IPS-18c (cell line): ENCODE data around the gene KIF5A.

Experiments used
- H3K4me3 ChIP-seq: 2 replicates; pipeline ENCODE4 v1.7.0; 2013; ENCODE audit warnings: low read depth, mild to moderate bottlenecking, low read length, moderate library complexity; ENCODE audit not compliant: insufficient read depth
- H3K9me3 ChIP-seq: one replicate; pipeline ENCODE4 v1.6.1; 2013; ENCODE audit warnings: mild to moderate bottlenecking, low read length, moderate library complexity; ENCODE audit not compliant: control insufficient read depth, insufficient read depth

The KIF5A gene

GRCh38 chr12:57518176-57518919 lies 31.5 kb upstream of the KIF5A start:
- H3K4me3 ChIP-seq: no peak overlapping the region
- H3K9me3 ChIP-seq: no peaks in the 10 kb centered on the region

- no peaks in the 10 kb centered on the region for H3K9me3 ChIP-seq
- peak overlapping the region; percentile 83 for H3K4me3 ChIP-seq
Measured at GRCh38 chr12:57518920-57519795, 30.7 kb upstream of the KIF5A start.

GRCh38 chr12:57519796-57520052 lies 30.1 kb upstream of the KIF5A start:
- no peaks in the 10 kb centered on the region for H3K9me3 ChIP-seq
- H3K4me3 ChIP-seq: peak overlapping the region; percentile 83

GRCh38 chr12:57520053-57520818 lies 29.6 kb upstream of the KIF5A start, which contains the start of gene DDIT3:
Gene DDIT3 (minus strand): TSS chr12:57520514. CDS start chr12:57517406, 3,108 bp downstream.
- H3K4me3 ChIP-seq: peak within 1 kb of the TSS; percentile 83
- H3K9me3 ChIP-seq: no peaks in the 10 kb centered on the region

- Histone ChIP-seq H3K4me3 (peak overlapping the region; percentile 49), H3K9me3 (no peaks in the 10 kb centered on the region)
Measured at GRCh38 chr12:57521525-57522010, 28.3 kb upstream of the KIF5A start.

GRCh38 chr12:57522011-57522886 lies 27.6 kb upstream of the KIF5A start, which contains the start of gene MBD6:
Gene MBD6 (plus strand): TSS chr12:57522824. CDS start chr12:57524304, 1,480 bp downstream.
- Histone ChIP-seq H3K4me3 (peak within 1 kb of the TSS; percentile 83), H3K9me3 (no peaks in the 10 kb centered on the region)

- Histone ChIP-seq H3K4me3 (peak overlapping the region; percentile 83), H3K9me3 (no peaks in the 10 kb centered on the region)
Measured at GRCh38 chr12:57522887-57523705, 26.7 kb upstream of the KIF5A start.

GRCh38 chr12:57523706-57524614 lies 25.9 kb upstream of the KIF5A start:
- Histone ChIP-seq H3K4me3 (peak overlapping the region; percentile 83), H3K9me3 (no peaks in the 10 kb centered on the region)

- Histone ChIP-seq H3K4me3 (no peak overlapping the region), H3K9me3 (no peaks in the 10 kb centered on the region)
Measured at GRCh38 chr12:57524814-57525614, 24.8 kb upstream of the KIF5A start.

- H3K4me3 ChIP-seq: no peak overlapping the region
- no peaks in the 10 kb centered on the region for H3K9me3 ChIP-seq
Measured at GRCh38 chr12:57525615-57526383, 24.0 kb upstream of the KIF5A start.

GRCh38 chr12:57526477-57527126 lies 23.2 kb upstream of the KIF5A start:
- H3K9me3 ChIP-seq: no peaks in the 10 kb centered on the region
- H3K4me3 ChIP-seq: no peak overlapping the region

- Histone ChIP-seq H3K9me3 (no peaks in the 10 kb centered on the region), H3K4me3 (no peak overlapping the region)
Measured at GRCh38 chr12:57527184-57527583, 22.7 kb upstream of the KIF5A start.

GRCh38 chr12:57528176-57528575 lies 21.7 kb upstream of the KIF5A start:
- H3K9me3 ChIP-seq: no peaks in the 10 kb centered on the region

More at GRCh38 chr12:57528176-57528575, 21.7 kb upstream of the KIF5A start:
- H3K4me3 ChIP-seq: no peak overlapping the region
